ENCODE data around the gene AP1G2.

The AP1G2 gene

GRCh38 chr14:23529016-23529415 lies 38.6 kb downstream of the AP1G2 start:
- no peak for DNase-seq (ENCODE audit: low read depth in 1 of 2, low spot score in 1 of 2)
- TF ChIP-seq JUND (IDR thresholded peaks at IDR 0.05; ENCODE audit: low read depth): no peak
- in situ Hi-C loops (cut with HindIII; ENCODE audit: low pct_unique_long_range_greater_than_20kb, low sequenced_read_pairs): no loop called here

- DNase-seq (ENCODE audit: low read depth in 1 of 2, low spot score in 1 of 2): peak in 1 of 2 experiments; percentile 10
- no peak for TF ChIP-seq JUND (IDR thresholded peaks at IDR 0.05; ENCODE audit: low read depth)
- in situ Hi-C loops (cut with HindIII; ENCODE audit: low pct_unique_long_range_greater_than_20kb, low sequenced_read_pairs): no loop called here
Observed at GRCh38 chr14:23528555-23528954, 39.0 kb downstream of the AP1G2 start.

- no peak for DNase-seq (ENCODE audit: low read depth in 1 of 2, low spot score in 1 of 2)
- TF ChIP-seq JUND (IDR thresholded peaks at IDR 0.05; ENCODE audit: low read depth): no peak
Observed at GRCh38 chr14:23525611-23526010, 42.0 kb downstream of the AP1G2 start.

GRCh38 chr14:23524954-23525353 lies 42.6 kb downstream of the AP1G2 start:
- in situ Hi-C loops (cut with HindIII; ENCODE audit: low pct_unique_long_range_greater_than_20kb, low sequenced_read_pairs): no loop called here
- no peak for TF ChIP-seq JUND (IDR thresholded peaks at IDR 0.05; ENCODE audit: low read depth)
- no peak for DNase-seq (ENCODE audit: low read depth in 1 of 2, low spot score in 1 of 2)

More at GRCh38 chr14:23525611-23526010, 42.0 kb downstream of the AP1G2 start:
- in situ Hi-C loops (cut with HindIII; ENCODE audit: low pct_unique_long_range_greater_than_20kb, low sequenced_read_pairs): no loop called here

GRCh38 chr14:23523229-23524016 lies 44.2 kb downstream of the AP1G2 start:
- DNase-seq (ENCODE audit: low read depth in 1 of 2, low spot score in 1 of 2): no peak
- no peak for TF ChIP-seq JUND (IDR thresholded peaks at IDR 0.05; ENCODE audit: low read depth)
- in situ Hi-C loops (cut with HindIII; ENCODE audit: low pct_unique_long_range_greater_than_20kb, low sequenced_read_pairs): no loop called here

- in situ Hi-C loops (cut with HindIII; ENCODE audit: low pct_unique_long_range_greater_than_20kb, low sequenced_read_pairs): no loop called here
Observed at GRCh38 chr14:23522643-23523198, 44.9 kb downstream of the AP1G2 start.

GRCh38 chr14:23521785-23522640 lies 45.6 kb downstream of the AP1G2 start:
- TF ChIP-seq JUND (IDR thresholded peaks at IDR 0.05; ENCODE audit: low read depth): no peak
- DNase-seq (ENCODE audit: low read depth in 1 of 2, low spot score in 1 of 2): no peak
- in situ Hi-C loops (cut with HindIII; ENCODE audit: low pct_unique_long_range_greater_than_20kb, low sequenced_read_pairs): no loop called here

More at GRCh38 chr14:23522643-23523198, 44.9 kb downstream of the AP1G2 start:
- DNase-seq (ENCODE audit: low read depth in 1 of 2, low spot score in 1 of 2): no peak
- TF ChIP-seq JUND (IDR thresholded peaks at IDR 0.05; ENCODE audit: low read depth): no peak

- DNase-seq (ENCODE audit: low read depth in 1 of 2, low spot score in 1 of 2): no peak
- in situ Hi-C loops (cut with HindIII; ENCODE audit: low pct_unique_long_range_greater_than_20kb, low sequenced_read_pairs): no loop called here
Observed at GRCh38 chr14:23520899-23521533, 46.6 kb downstream of the AP1G2 start.

GRCh38 chr14:23518709-23519108 lies 48.9 kb downstream of the AP1G2 start:
- TF ChIP-seq JUND (IDR thresholded peaks at IDR 0.05; ENCODE audit: low read depth): no peak
- in situ Hi-C loops (cut with HindIII; ENCODE audit: low pct_unique_long_range_greater_than_20kb, low sequenced_read_pairs): no loop called here
- DNase-seq (ENCODE audit: low read depth in 1 of 2, low spot score in 1 of 2): no peak

More at GRCh38 chr14:23520899-23521533, 46.6 kb downstream of the AP1G2 start:
- no peak for TF ChIP-seq JUND (IDR thresholded peaks at IDR 0.05; ENCODE audit: low read depth)

- TF ChIP-seq JUND (IDR thresholded peaks at IDR 0.05; ENCODE audit: low read depth): no peak
- DNase-seq (ENCODE audit: low read depth in 1 of 2, low spot score in 1 of 2): no peak
- in situ Hi-C loops (cut with HindIII; ENCODE audit: low pct_unique_long_range_greater_than_20kb, low sequenced_read_pairs): no loop called here
Observed at GRCh38 chr14:23517650-23518326, 49.8 kb downstream of the AP1G2 start.

GRCh38 chr14:23514644-23514957 lies 53.0 kb downstream of the AP1G2 start:
- no peak for TF ChIP-seq JUND (IDR thresholded peaks at IDR 0.05; ENCODE audit: low read depth)
- no peak for DNase-seq (ENCODE audit: low read depth in 1 of 2, low spot score in 1 of 2)
- in situ Hi-C loops (cut with HindIII; ENCODE audit: low pct_unique_long_range_greater_than_20kb, low sequenced_read_pairs): no loop called here
